ENCODE data around the gene ZNF750.

DNA sequence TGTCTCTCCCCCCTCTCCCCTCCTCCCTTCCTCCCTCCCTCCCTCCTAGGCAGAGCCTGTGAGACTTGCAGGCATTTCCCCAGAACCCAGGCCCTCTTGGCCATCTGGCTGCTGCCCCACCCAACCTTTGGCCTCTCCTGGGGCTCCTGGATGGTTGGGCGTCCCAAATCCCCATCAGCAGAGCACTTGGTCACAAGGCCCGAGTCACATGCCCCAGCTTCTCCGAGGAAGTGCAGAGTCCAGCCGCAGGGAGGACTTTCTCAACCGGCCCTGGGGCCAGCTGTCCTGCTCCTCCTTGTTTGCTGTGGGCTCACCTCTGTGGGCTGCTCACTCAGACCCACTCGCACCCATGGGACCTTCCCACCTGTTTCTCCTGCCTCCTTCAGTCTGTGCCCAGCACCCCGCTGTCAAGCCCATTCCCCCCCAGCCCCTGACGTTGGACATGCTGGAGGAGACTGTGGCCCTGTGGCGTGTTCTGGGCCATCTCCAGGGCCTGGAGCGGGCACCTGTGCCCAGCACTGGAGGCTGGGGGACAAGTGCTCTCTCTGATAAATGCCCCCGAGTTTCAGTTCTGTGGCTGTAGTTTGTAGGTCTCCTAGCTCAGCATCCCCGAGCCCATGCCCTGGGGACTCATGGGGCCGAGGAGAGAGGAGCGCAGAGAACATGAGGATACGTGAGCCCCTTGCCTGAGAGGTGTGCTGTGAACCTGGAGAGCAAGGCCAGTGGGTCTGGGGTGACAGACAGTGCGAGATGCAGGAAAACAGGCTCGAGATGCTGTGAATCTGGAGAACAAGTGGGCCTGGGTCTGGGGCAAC, 42.3 kb upstream of the ZNF750 start:
- TF ChIP-seq POLR2A (IDR thresholded peaks at IDR 0.05; ENCODE audit: extremely low read depth, insufficient read length): no peak
- TF ChIP-seq, protein P1, sequence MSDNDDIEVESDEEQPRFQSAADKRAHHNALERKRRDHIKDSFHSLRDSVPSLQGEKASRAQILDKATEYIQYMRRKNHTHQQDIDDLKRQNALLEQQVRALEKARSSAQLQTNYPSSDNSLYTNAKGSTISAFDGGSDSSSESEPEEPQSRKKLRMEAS (IDR thresholded peaks at IDR 0.05; ENCODE audit: low read depth, low read length): no peak
- no peak for TF ChIP-seq CTCF (IDR thresholded peaks at IDR 0.05; ENCODE audit: low read depth, low read length)
- TF ChIP-seq MYC (IDR thresholded peaks at IDR 0.05; ENCODE audit: low read depth, low read length): no peak

Measured in NB4 (cell line).